Measurements from ENCODE around the gene CNDP2.

DNA sequence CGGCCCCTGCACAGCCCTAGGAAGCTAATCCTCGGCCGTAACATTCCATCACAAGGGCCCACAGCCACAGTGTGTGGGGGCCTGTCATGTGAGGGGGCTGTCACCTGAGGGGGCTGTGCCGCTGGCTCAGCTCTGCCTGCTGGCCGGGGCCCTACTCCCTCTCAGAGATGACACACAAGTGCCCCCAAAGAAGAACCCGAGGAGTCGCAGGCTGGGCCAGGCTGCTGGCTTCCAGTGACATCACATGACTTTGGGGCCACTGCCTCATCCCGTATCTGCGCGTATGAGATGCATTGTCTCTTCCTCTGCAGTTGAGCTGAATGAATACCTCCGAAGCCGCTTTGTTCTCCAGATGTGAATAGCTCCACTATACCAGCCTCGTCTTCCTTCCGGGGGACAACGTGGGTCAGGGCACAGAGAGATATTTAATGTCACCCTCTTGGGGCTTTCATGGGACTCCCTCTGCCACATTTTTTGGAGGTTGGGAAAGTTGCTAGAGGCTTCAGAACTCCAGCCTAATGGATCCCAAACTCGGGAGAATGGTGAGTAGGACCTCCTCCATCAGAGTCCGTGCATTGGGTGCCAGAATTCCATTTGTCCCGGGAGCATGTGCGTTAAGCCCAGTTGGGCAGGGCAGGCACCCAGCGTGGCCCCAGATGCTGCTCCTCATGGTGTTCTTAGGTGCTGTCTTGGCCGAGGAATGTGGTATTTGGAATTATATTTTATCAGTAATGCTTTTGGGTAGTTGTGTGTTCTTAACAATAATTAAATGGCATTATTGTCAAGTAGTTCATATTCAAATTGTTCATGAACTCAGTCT is 38.2 kb downstream of the CNDP2 start, which contains the start of gene CNDP1:
- TF ChIP-seq, protein P1, sequence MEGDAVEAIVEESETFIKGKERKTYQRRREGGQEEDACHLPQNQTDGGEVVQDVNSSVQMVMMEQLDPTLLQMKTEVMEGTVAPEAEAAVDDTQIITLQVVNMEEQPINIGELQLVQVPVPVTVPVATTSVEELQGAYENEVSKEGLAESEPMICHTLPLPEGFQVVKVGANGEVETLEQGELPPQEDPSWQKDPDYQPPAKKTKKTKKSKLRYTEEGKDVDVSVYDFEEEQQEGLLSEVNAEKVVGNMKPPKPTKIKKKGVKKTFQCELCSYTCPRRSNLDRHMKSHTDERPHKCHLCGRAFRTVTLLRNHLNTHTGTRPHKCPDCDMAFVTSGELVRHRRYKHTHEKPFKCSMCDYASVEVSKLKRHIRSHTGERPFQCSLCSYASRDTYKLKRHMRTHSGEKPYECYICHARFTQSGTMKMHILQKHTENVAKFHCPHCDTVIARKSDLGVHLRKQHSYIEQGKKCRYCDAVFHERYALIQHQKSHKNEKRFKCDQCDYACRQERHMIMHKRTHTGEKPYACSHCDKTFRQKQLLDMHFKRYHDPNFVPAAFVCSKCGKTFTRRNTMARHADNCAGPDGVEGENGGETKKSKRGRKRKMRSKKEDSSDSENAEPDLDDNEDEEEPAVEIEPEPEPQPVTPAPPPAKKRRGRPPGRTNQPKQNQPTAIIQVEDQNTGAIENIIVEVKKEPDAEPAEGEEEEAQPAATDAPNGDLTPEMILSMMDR (conservative IDR thresholded peaks at IDR 0.05; ENCODE audit: low read depth, low read length), result no peak
- no peak for TF ChIP-seq EZH2 (IDR thresholded peaks at IDR 0.05; ENCODE audit: low read length, unreplicated experiment)
- no peak for TF ChIP-seq EZH2phosphoT487 (IDR thresholded peaks at IDR 0.05; ENCODE audit: borderline replicate concordance, low read length)
